K562 (cell line): ENCODE data around the gene PUS3. TPM values are rescaled to one million over a fixed set of nuclear protein-coding genes. Genes with fewer than 3 reads are reported as not detected.

ENCODE experiments used
- ARNT ChIP-seq, 2 experiments: fragments of 450-650 bp; IDR thresholded peaks; 2 replicates each; pipeline ENCODE4 v1.6.1; 2016; ENCODE audit warnings: mild to moderate bottlenecking in 1 of 2
- ATF2 ChIP-seq: sonication (generic); formaldehyde crosslinking; IDR thresholded peaks from 2 replicates; pipeline ENCODE4 v1.8.1; 2022; ENCODE audit warnings: missing genetic modification reagents
- CBX5 ChIP-seq: IDR thresholded peaks from 2 replicates; pipeline ENCODE4 v1.6.1; 2014; ENCODE audit warnings: low read depth, borderline replicate concordance
- DDX20 ChIP-seq: fragments of 450-650 bp; IDR thresholded peaks from 2 replicates; pipeline ENCODE4 v1.6.1; 2016; ENCODE audit warnings: missing genetic modification characterization, low read depth, mild to moderate bottlenecking, missing compliant biosample characterization, moderate library complexity
- ERF ChIP-seq: fragments of 450-650 bp; formaldehyde crosslinking; IDR thresholded peaks from 2 replicates; pipeline ENCODE4 v1.4.0; 2020; ENCODE audit warnings: mild to moderate bottlenecking, mixed read lengths
- ETV5 ChIP-seq: sonication (generic); formaldehyde crosslinking; IDR thresholded peaks from 2 replicates; pipeline ENCODE4 v1.4.0; 2020; ENCODE audit warnings: low read depth, mild to moderate bottlenecking, missing genetic modification reagents
- JUND ChIP-seq, 2 experiments: IDR thresholded peaks; 2 replicates in 1 of 2; 3 replicates in 1 of 2; pipeline ENCODE4 v1.6.1; 2011; ENCODE audit warnings: borderline replicate concordance in 2 of 2, low read depth in 2 of 2, low read length in 2 of 2, improper control_type of control experiment in 1 of 2, missing biosample characterization in 1 of 2, missing genetic modification characterization in 1 of 2, missing genetic modification reagents in 1 of 2
- KLF16 ChIP-seq: IDR thresholded peaks from 2 replicates; pipeline ENCODE4 v1.6.1; 2016; ENCODE audit warnings: antibody characterized with exemption
- MBD2 ChIP-seq: sonication (generic); IDR thresholded peaks from 2 replicates; pipeline ENCODE4 v1.6.1; 2016; ENCODE audit warnings: low read depth, borderline replicate concordance
- MXI1 ChIP-seq: IDR thresholded peaks from 2 replicates; pipeline ENCODE4 v1.6.1; 2011; ENCODE audit warnings: low read depth, mild to moderate bottlenecking, improper control_type of control experiment, low read length
- POLR2A ChIP-seq: fragments of 450-650 bp; conservative IDR thresholded peaks from 2 replicates; pipeline ENCODE4 v1.6.1; 2016
- RFX7 ChIP-seq: fragments of 250-450 bp; sonication (Bioruptor Pico); IDR thresholded peaks from 2 replicates; pipeline ENCODE4 v1.5.1; 2021; ENCODE audit warnings: mild to moderate bottlenecking
- STAG1 ChIP-seq: sonication (generic); formaldehyde crosslinking; IDR thresholded peaks from 2 replicates; pipeline ENCODE4 v1.5.0; 2020; ENCODE audit warnings: missing genetic modification reagents, borderline replicate concordance
- THRAP3 ChIP-seq: fragments of 450-650 bp; IDR thresholded peaks from 2 replicates; pipeline ENCODE4 v1.6.1; 2016; ENCODE audit warnings: mild to moderate bottlenecking, inconsistent platforms, borderline replicate concordance
- TOE1 ChIP-seq, 2 experiments: fragments of 450-650 bp in 1 of 2; sonication (generic) in 1 of 2; formaldehyde crosslinking in 1 of 2; IDR thresholded peaks; 2 replicates each; pipeline versions ENCODE4 v1.7.1 to v1.8.0; 2016 to 2022; ENCODE audit warnings: borderline replicate concordance in 2 of 2, mild to moderate bottlenecking in 2 of 2, antibody characterized with exemption in 1 of 2, inconsistent platforms in 1 of 2, low read depth in 1 of 2, missing genetic modification reagents in 1 of 2, moderate library complexity in 1 of 2
- ZNF184 ChIP-seq: sonication (generic); formaldehyde crosslinking; IDR thresholded peaks from 2 replicates; pipeline ENCODE4 v1.5.0; 2020; ENCODE audit warnings: missing genetic modification reagents
- ZNF253 ChIP-seq: fragments of 250-450 bp; sonication (Bioruptor Pico); conservative IDR thresholded peaks from 2 replicates; pipeline ENCODE4 v1.6.1; 2021; ENCODE audit warnings: mild to moderate bottlenecking
- ZNF395 ChIP-seq: fragments of 200-800 bp; sonication (Bioruptor generic); IDR thresholded peaks from 2 replicates; pipeline ENCODE4 v1.6.1; 2017; ENCODE audit warnings: missing genetic modification characterization, missing compliant biosample characterization
- ZNF639 ChIP-seq, 2 experiments: fragments of 200-800 bp in 1 of 2; sonication (Bioruptor generic) in 1 of 2; sonication (generic) in 1 of 2; formaldehyde crosslinking in 1 of 2; IDR thresholded peaks in 1 of 2; conservative IDR thresholded peaks in 1 of 2; 2 replicates each; pipeline versions ENCODE4 v1.5.0 to v1.6.1; 2016 to 2020; ENCODE audit warnings: missing compliant biosample characterization in 1 of 2, missing genetic modification characterization in 1 of 2, missing genetic modification reagents in 1 of 2
- polyA plus RNA-seq, 8 experiments: library from polyadenylated mRNA; depleted of rRNA in 4 of 8; stranded (reverse) in 5 of 8; unstranded in 3 of 8; fragments of >200 nt; fragmentation: Nextera tagmentation in 2 of 8; fragmentation: Illumina TruSeq in 1 of 8; extraction: Ambion mirVana in 2 of 8; extraction: Trizol in 1 of 8; gene quantifications; 2 replicates each; pipeline versions ENCODE4 v1.2.1 to v1.2.3, GENCODE V29; 2011 to 2014; ENCODE audit warnings: inconsistent platforms in 1 of 8, missing spikeins in 1 of 8
- total RNA-seq, 7 experiments: library from RNA; depleted of rRNA in 6 of 7; stranded (reverse); fragments of >200 nt in 6 of 7; fragmentation: Illumina TruSeq in 2 of 7; extraction: Trizol in 2 of 7; gene quantifications; 2 replicates each; pipeline versions ENCODE4 v1.2.1 to v1.2.3, GENCODE V29; 2011 to 2021; ENCODE audit warnings: low replicate concordance in 1 of 7

Gene PUS3
- total and polyA plus RNA-seq, 9 of the 15 experiments (the other 6 are each of a cell fraction or from before 2014, with no cell fraction given): 16.5 to 49.2 (median 35.9) TPM

GRCh38 chr11:125887373-125888324, 15.4 kb downstream of the PUS3 start, which contains the start of gene HYLS1 (continued):
- TF ChIP-seq ZNF639 (CRISPR knock-in tag; conservative IDR thresholded peaks at IDR 0.05 in 1 of 2, IDR thresholded peaks at IDR 0.05 in 1 of 2): no peak
- no peak for TF ChIP-seq THRAP3
- TF ChIP-seq KLF16: no peak
- TF ChIP-seq ZNF253 (CRISPR knock-in tag): no peak
- no peak for TF ChIP-seq CBX5
- TF ChIP-seq RFX7 (CRISPR knock-in tag): no peak
- TF ChIP-seq POLR2A: peak; percentile 86
- no peak for TF ChIP-seq MXI1
- peak; percentile 61; the same call in 1 of the 2 replicates for TF ChIP-seq ZNF184 (CRISPR knock-in tag)
- TF ChIP-seq DDX20: no peak
- TF ChIP-seq ZNF395 (CRISPR knock-in tag): no peak
- no peak for TF ChIP-seq ATF2 (CRISPR knock-in tag)
- TF ChIP-seq ARNT (IDR thresholded peaks at IDR 0.05): no peak
- TF ChIP-seq ERF (CRISPR knock-in tag): no peak
- peak; percentile 23; the same call in 1 of the 2 replicates for TF ChIP-seq MBD2
- TF ChIP-seq JUND (IDR thresholded peaks at IDR 0.05; ENCODE audit: borderline replicate concordance, low read depth, low read length): 0 out of 2 replicates have a peak, but pooled peaks have one; percentile 8
- TF ChIP-seq JUND (tag; IDR thresholded peaks at IDR 0.05; ENCODE audit: borderline replicate concordance, low read depth, low read length): no peak; the same call in 2 of the 3 replicates
- TF ChIP-seq ETV5 (CRISPR knock-in tag): no peak
- peak; percentile 17; the same call in 1 of the 2 replicates for TF ChIP-seq TOE1 (IDR thresholded peaks at IDR 0.05; ENCODE audit: borderline replicate concordance)
- no peak for TF ChIP-seq TOE1 (CRISPR knock-in tag; IDR thresholded peaks at IDR 0.05; ENCODE audit: borderline replicate concordance, low read depth)
- no peak for TF ChIP-seq STAG1 (CRISPR knock-in tag)
